D721Med (cell line): ENCODE data around the gene GNB5.

ENCODE experiments used
- DNase-seq: peaks from one replicate; pipeline ENCODE4 v3.0.0; 2011; ENCODE audit warnings: low spot score; ENCODE audit not compliant: insufficient read length
- FAIRE-seq: peaks from 2 replicates; lab custom pipeline; 2011; peaks lifted over from hg19 to GRCh38; lab: Jason Lieb, UNC
- TF ChIP-seq, protein P1 (sequence below): IDR thresholded peaks from 2 replicates; pipeline ENCODE4 v1.5.1; 2012; ENCODE audit warnings: mild to moderate bottlenecking, control low read depth; ENCODE audit not compliant: insufficient read depth; ENCODE audit errors: missing control alignments

Gene GNB5

DNA sequence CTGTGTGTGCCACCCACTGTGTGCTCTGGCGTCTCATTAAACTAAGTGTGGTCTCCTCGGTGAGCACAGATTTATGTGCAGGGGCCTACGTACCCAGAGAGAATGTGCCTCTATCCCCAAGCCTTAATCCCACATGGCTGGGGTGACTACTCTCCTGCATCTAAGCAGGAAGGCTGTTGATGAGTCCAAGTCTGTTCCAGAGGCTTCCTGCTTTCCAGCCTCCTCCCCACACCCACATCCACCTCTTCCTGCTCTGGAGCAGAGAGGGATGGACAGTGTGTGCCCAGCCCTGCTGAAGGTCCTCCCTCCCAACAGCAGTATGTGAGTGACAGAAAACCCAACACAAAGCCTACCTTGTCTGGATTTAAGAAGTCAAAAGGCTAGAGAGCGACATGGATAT lies 39.8 kb downstream of the GNB5 start:
- TF ChIP-seq, protein P1, sequence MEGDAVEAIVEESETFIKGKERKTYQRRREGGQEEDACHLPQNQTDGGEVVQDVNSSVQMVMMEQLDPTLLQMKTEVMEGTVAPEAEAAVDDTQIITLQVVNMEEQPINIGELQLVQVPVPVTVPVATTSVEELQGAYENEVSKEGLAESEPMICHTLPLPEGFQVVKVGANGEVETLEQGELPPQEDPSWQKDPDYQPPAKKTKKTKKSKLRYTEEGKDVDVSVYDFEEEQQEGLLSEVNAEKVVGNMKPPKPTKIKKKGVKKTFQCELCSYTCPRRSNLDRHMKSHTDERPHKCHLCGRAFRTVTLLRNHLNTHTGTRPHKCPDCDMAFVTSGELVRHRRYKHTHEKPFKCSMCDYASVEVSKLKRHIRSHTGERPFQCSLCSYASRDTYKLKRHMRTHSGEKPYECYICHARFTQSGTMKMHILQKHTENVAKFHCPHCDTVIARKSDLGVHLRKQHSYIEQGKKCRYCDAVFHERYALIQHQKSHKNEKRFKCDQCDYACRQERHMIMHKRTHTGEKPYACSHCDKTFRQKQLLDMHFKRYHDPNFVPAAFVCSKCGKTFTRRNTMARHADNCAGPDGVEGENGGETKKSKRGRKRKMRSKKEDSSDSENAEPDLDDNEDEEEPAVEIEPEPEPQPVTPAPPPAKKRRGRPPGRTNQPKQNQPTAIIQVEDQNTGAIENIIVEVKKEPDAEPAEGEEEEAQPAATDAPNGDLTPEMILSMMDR: no peak
- no peak for FAIRE-seq
- no peak for DNase-seq

DNA sequence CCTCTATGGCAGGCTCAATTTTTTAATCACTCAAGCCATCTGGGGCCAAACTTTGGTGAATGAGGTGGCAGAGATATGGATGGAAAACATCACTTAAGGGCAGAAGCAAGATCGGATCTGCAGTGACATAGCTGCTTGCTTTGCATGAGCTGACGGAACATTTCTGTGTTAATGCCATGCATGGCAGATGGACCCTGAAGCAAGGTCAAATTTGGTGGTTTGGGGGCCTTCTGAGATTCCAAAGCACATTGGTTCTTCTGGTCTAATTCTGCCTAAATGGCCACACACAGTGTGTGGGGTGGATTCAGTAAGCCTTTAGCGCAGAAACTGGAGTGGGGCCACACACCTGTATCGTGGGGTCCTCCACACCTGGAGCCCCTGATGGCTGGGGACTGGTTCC lies 40.3 kb downstream of the GNB5 start:
- no peak for FAIRE-seq

DNA sequence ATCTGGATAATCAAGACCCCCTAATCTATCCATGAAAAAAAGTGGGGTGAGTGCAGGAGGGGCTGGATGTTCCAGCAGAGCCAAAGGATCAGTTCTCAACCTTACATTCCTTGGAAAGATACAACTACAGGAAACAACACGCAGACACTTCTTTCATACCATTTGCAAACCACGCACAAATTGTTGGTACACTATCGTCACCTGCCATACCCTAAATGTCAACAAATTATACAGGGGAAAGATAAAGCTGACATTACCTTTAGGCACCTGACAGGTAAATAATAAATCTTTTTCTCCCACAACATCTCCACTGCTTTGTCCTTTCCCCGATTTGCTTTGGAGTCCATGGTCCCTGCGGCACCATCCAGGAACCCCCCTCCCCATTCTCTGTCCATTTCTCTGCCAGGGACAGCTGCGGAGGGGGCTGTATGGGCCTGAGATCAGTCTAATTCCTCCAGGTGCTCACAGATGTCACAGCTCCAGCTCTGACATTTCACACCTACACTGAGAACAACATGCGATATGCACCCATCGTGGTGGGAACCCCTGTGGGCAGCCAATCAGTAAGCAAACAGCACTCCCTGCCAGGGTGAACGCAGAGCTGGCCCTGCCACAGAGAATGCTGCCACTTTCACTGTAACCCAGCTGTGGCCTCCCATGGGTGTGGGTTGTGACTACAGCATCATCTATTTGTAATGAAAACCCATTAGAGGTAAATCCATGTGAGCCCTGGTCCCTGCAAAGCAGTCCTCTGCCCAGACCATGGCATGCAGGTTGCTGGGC lies 41.0 kb downstream of the GNB5 start:
- FAIRE-seq (no peak), DNase-seq (no peak)
- TF ChIP-seq, protein P1: no peak

More for the DNA sequence above, 40.3 kb downstream of the GNB5 start:
- TF ChIP-seq, protein P1: no peak
- DNase-seq: no peak

DNA sequence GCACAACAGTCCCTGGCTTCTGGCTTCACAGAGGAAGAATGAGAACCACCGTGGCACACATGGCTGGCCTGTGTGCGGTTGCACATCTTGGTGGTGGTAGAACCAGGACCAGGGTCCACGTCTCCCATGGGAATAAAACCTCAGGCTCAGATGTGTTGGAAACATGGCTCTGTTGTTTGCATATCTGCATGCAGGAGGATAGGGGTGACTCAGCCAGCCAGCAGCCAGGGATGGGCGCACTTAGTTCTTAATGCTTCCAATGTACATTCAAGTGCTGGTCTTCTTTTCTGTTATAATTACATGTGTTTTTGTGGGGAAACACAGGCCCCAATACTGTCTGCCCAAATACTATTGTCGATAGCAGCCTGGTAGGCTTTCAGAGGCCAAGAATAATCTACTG lies 42.8 kb downstream of the GNB5 start:
- TF ChIP-seq, protein P1: no peak
- no peak for FAIRE-seq
- DNase-seq: no peak

DNA sequence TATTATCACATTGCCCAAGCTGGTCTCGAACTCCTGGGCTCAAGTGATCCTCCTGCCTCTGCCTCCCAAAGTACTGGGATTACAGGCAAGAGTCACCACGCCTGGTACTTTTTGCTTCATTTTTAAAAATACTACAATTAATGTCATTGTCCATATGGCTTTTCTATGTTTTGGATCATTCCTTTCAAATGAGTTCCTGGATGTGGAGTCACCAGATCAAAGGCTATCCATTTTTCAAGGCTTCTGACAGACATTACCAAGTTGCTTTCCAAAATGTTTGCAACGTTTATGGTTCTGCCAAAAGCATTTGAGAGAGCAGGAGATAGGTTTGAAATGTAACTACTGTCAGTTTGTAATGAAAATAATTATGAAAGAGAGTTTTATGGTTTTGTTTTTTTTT lies 44.4 kb downstream of the GNB5 start:
- no peak for DNase-seq
- FAIRE-seq: no peak
- TF ChIP-seq, protein P1: no peak

DNA sequence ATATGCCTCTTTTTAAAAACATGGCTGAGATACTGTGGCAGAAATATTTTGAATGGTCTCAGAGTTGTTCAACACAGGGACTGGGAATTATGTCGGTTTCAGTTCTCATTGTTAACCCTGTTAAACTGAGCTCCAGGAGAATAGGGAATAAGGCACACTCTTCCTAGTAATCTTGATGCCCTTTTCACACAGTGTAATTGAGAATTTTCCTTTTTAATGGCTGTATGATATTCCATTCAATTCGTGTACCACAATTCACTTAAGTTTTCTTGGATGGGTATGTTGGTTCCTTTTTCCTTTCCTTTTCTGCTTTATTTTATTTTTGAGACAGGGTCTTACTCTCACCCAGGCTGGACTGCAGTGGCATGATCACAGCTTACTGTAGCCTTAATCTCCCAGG lies 44.9 kb downstream of the GNB5 start:
- TF ChIP-seq, protein P1: no peak
- FAIRE-seq (no peak), DNase-seq (no peak)

DNA sequence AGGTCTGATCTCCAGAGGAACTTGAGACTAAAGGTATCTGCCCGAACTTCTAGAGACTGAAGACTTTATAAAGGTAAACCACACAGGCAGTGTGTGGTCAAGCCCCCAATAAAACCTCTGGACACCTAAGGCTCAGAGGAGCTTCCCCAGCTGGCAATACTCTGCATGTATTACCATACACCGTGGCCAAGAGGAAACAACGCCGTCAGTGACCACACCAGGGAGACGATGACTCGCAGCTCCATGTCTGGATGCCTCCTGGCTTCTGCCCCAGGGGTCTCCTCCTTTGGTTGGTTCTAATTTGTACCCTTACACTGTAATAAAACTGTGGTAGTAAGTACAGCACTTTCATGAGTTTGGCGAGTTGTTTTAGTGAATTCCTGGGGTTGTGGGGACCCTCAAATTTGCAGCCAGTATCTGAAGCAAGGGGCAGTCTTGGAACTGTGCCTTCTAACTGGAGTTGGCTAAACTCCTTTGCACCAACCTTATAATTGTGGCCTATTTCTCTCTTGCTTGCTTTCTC lies 46.5 kb downstream of the GNB5 start:
- DNase-seq (no peak), FAIRE-seq (no peak)
- TF ChIP-seq, protein P1: no peak
